Lower leg skin (tissue), 4 donors: ENCODE results near the gene LPXN. TPM values are rescaled to one million over a fixed set of nuclear protein-coding genes. Genes with fewer than 3 reads are reported as not detected.

ENCODE experiments used
- DNase-seq, 2 donors: peaks; one replicate each; pipeline ENCODE4 v3.0.0-alpha.2; 2019; ENCODE audit warnings: low spot score in 2 of 2
- H3K4me3 ChIP-seq: fragments of 200-600 bp; sonication (generic); 2 replicates; pipeline ENCODE4 v1.5.1; 2017; ENCODE audit warnings: mild to moderate bottlenecking, low read depth; ENCODE audit not compliant: poor library complexity, severe bottlenecking
- POLR2A ChIP-seq, 2 donors: fragments of 450-650 bp; IDR thresholded peaks; one replicate each; pipeline ENCODE4 v1.6.1; 2016 to 2017; ENCODE audit warnings: antibody characterized with exemption in 2 of 2, mild to moderate bottlenecking in 1 of 2, moderate library complexity in 1 of 2
- WGBS, 2 donors: methylation state at CpG; one replicate each; pipeline ENCODE4 v1.1.5; 2018; 5-methylcytosine and 5-hydroxymethylcytosine counted together
- intact Hi-C: fragments of 100-400 bp; cut with DNase I; formaldehyde crosslinking; loops from one replicate; pipeline ENCODE4 v1.15.0; 2023; ENCODE audit warnings: low total_unique reads
- total RNA-seq, 4 donors: library from RNA; depleted of rRNA; stranded (reverse); fragments of >200 nt; gene quantifications; one replicate each; pipeline ENCODE4 v1.1.0, GENCODE V29; 2016
- TF ChIP-seq, protein P1 (sequence below), 3 donors: fragments of 450-650 bp; IDR thresholded peaks; one replicate each; pipeline ENCODE4 v1.5.1; 2016; ENCODE audit warnings: antibody characterized with exemption in 3 of 3, mild to moderate bottlenecking in 3 of 3, moderate library complexity in 2 of 3

The LPXN gene
- total RNA-seq, 4 donors from 2014 or later: 4.1 to 7.7 (median 5.4) TPM

DNA sequence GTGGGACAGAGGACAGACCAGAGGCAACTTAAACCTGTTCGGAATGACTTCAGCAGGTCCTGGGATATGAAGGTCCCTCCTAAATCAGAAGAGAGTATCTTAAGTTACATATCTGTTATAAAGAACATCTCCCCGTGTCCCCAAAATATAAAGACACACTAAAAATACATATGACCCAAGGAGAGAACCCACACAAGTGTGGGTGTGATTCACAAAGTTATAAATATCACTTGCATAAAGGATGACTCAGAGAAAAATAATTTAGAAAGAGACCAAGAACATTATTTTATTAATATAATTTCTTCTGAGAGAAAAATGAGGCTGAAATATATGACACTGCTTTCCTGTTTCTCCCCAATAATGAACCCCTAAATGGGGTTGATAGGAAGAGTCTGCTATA is 82.0 kb downstream of the LPXN start:
- WGBS, 2 donors: 66 to 69% methylated on average over 2 of the region's 2 CpGs
- TF ChIP-seq, protein P1, sequence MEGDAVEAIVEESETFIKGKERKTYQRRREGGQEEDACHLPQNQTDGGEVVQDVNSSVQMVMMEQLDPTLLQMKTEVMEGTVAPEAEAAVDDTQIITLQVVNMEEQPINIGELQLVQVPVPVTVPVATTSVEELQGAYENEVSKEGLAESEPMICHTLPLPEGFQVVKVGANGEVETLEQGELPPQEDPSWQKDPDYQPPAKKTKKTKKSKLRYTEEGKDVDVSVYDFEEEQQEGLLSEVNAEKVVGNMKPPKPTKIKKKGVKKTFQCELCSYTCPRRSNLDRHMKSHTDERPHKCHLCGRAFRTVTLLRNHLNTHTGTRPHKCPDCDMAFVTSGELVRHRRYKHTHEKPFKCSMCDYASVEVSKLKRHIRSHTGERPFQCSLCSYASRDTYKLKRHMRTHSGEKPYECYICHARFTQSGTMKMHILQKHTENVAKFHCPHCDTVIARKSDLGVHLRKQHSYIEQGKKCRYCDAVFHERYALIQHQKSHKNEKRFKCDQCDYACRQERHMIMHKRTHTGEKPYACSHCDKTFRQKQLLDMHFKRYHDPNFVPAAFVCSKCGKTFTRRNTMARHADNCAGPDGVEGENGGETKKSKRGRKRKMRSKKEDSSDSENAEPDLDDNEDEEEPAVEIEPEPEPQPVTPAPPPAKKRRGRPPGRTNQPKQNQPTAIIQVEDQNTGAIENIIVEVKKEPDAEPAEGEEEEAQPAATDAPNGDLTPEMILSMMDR (IDR thresholded peaks at IDR 0.05): no peak
- TF ChIP-seq POLR2A (IDR thresholded peaks at IDR 0.05): no peak
- H3K4me3 ChIP-seq: no peak overlapping the region
- intact Hi-C loops: no loop called here
- no peak for DNase-seq

DNA sequence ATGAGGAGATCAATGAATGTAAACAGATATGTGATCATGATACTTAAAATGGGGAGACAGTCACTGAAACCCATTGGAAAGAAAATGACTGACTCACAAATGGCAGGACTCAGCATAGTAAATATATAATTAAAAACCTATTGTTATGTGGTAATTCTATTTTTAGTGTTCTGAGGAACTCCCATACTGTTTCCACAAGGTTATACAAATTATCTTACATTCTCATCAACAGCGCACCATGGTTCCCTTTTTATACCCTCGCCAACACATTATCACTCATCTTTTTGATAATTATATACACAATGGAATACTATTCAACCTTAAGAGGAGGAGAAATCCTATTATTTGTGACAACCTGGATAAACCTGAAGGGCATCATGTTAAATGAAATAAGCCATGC is 84.8 kb downstream of the LPXN start:
- no peak overlapping the region for H3K4me3 ChIP-seq
- 43 to 47% methylated on average over 2 of the region's 2 CpGs for WGBS, 2 donors
- intact Hi-C loops: no loop called here

DNA sequence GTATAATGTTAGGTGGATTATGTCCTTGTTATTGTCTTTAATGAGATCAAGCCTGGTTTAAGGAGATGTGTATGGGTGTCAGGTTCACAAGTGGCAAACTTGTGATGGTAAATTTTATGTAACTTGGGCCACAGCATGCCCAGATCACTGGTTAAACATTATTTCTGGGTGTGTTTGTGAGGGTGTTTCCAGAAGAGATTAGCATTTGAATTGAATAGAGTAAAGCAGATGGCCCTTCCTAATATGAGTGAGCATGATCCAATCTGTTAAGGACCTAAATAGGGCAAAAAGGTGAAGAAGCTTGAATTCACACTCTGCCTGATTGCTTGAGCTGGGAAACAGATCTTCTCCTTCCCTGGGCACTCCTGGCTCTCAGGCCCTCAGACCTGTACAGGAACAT is 88.5 kb downstream of the LPXN start:
- no peak for TF ChIP-seq POLR2A (IDR thresholded peaks at IDR 0.05)
- TF ChIP-seq, protein P1 (IDR thresholded peaks at IDR 0.05): no peak
- no peak for DNase-seq
- no peak overlapping the region for H3K4me3 ChIP-seq
- intact Hi-C loops: no loop called here

More for the DNA sequence above, 84.8 kb downstream of the LPXN start:
- DNase-seq: no peak
- TF ChIP-seq POLR2A (IDR thresholded peaks at IDR 0.05): no peak
- TF ChIP-seq, protein P1 (IDR thresholded peaks at IDR 0.05): no peak

DNA sequence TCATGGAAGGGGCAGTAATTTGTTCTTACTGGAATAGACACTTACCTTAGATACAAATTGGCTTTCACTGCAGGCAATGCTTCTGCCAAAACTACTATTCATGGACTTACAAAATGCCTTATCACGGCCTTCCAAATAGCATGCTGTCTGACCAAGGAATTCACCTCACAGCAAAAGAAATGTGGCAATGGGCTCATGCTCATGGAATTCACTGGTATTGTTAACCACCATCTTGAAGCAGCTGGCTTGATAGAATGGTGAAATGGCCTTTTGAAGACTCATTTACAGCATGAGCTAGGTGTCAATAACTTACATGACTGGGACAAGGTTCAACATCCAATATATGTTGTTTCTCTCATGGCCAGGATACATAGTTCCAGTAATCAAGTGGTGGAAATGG is 89.7 kb downstream of the LPXN start:
- no peak for DNase-seq
- no peak overlapping the region for H3K4me3 ChIP-seq
- TF ChIP-seq, protein P1 (IDR thresholded peaks at IDR 0.05): no peak
- no peak for TF ChIP-seq POLR2A (IDR thresholded peaks at IDR 0.05)
- 75 to 93% methylated on average over 1 of the region's 1 CpG for WGBS, 2 donors
- intact Hi-C loops: no loop called here

Other genes starting within 250 kb of the LPXN start
- gene OR5B17, start 216.8 kb downstream of the LPXN start, total RNA-seq: not detected
- gene OR5B3, start 169.0 kb downstream of the LPXN start, total RNA-seq: not detected
- gene OR5B2, start 147.7 kb downstream of the LPXN start, total RNA-seq: not detected
- not detected for gene OR5B12, start 133.6 kb downstream of the LPXN start, total RNA-seq
- not detected for gene OR5B21, start 67.8 kb downstream of the LPXN start, total RNA-seq
- gene ZFP91, start 3.2 kb upstream of the LPXN start, total RNA-seq: 10 to 100 TPM; 46.4 to 58.4 (median 51.7) TPM
- gene CNTF, start 46.8 kb upstream of the LPXN start, total RNA-seq: 1 to 10 TPM in 3 of 4 donors, under 1 TPM in 1; 0.89 to 2.3 (median 1.6) TPM
- gene GLYAT, start 156.1 kb upstream of the LPXN start, total RNA-seq: under 1 TPM in 1 of 4 donors, not detected in 3; 0.17 TPM